ENCODE results near the gene CAMK1D. TPM values are rescaled to one million over a fixed set of nuclear protein-coding genes. Genes with fewer than 3 reads are reported as not detected.
"Not testable (repeated sequence)": the region's sequence is repeated elsewhere in the genome, so short reads cannot be mapped to it uniquely, and the experiment has no call there.

CAMK1D gene
- total RNA-seq, 1 experiment from 2014 or later, result 3.9 TPM

GRCh38 chr10:12807096-12807755, 457.9 kb downstream of the CAMK1D start:
- DNase-seq (ENCODE audit: low read depth), result no peak

DNA sequence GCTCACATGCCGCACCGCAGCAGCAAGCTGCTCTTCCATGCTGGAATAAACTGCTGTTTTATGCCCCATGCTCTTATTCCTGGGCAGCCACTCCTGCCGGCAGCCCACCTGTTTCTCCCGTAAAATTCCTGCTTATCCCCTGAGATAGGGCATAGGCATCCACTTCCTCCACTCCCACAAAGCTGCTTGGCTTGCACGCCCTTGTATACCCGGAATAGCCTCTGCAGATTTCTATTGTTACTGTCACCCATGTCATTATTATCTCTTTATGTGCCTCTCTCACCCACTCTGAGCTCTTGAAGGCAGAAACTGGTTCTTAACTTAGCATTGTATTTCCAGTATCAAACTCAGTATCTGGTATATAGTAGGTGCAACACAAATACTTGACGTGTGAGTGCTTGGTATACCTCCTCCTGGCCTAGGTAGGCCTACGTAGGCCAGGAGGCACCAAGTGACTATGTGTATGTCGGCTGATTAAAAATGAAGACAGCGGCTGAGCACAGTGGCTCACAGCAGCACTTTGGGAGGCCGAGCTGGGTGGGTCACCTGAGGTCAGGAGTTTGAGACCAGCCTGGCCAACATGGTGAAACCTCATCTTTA, 458.8 kb downstream of the CAMK1D start:
- DNase-seq (ENCODE audit: low read depth), result no peak

- not testable (repeated sequence) for DNase-seq (ENCODE audit: low read depth)
These were observed 460.7 kb downstream of the CAMK1D start for GRCh38 chr10:12810046-12810445.

GRCh38 chr10:12811826-12812225, 462.5 kb downstream of the CAMK1D start:
- DNase-seq (ENCODE audit: low read depth), result no peak

GRCh38 chr10:12812571-12812970, 463.2 kb downstream of the CAMK1D start:
- no peak for DNase-seq (ENCODE audit: low read depth)

DNA sequence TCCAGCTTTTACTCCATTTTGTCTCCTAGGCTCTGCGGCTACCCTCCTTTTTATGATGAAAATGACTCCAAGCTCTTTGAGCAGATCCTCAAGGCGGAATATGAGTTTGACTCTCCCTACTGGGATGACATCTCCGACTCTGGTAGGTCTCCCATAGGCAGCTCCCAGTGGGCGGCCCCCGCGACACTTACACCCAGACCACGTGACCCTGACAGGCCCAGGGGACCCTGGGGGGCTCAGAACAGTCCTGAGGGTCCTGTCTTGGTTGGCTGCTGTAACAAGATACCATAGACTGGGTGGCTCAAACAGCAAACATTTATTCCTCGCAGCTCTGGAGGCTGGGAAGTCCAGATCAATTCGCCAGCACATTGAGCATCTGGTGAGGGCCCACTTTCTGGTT, 464.8 kb downstream of the CAMK1D start:
- no peak for DNase-seq (ENCODE audit: low read depth)

- peak; percentile 46 for DNase-seq (ENCODE audit: low read depth)
These were observed 469.7 kb downstream of the CAMK1D start for GRCh38 chr10:12819071-12819470.

- DNase-seq (ENCODE audit: low read depth), result no peak
These were observed 470.3 kb downstream of the CAMK1D start for GRCh38 chr10:12819656-12820055.

- DNase-seq (ENCODE audit: low read depth), result no peak
These were observed 473.0 kb downstream of the CAMK1D start for GRCh38 chr10:12822126-12822892.

DNA sequence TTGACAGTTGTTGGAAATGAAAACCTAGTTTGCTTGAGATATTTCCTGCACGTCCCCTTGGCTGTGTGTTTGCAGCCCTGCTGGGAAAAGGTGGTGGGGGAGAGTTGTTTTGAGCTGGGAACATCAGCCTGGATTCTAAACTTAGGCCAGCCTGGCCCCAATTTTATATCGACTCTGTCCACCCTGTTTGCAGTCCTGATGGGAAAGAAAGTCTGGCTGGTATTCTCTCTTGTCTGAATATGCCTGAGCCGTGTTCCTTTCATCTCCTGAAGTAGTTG, 473.5 kb downstream of the CAMK1D start:
- no peak for DNase-seq (ENCODE audit: low read depth)

- DNase-seq (ENCODE audit: low read depth), result no peak
These were observed 474.0 kb downstream of the CAMK1D start for GRCh38 chr10:12823328-12823727.

DNA sequence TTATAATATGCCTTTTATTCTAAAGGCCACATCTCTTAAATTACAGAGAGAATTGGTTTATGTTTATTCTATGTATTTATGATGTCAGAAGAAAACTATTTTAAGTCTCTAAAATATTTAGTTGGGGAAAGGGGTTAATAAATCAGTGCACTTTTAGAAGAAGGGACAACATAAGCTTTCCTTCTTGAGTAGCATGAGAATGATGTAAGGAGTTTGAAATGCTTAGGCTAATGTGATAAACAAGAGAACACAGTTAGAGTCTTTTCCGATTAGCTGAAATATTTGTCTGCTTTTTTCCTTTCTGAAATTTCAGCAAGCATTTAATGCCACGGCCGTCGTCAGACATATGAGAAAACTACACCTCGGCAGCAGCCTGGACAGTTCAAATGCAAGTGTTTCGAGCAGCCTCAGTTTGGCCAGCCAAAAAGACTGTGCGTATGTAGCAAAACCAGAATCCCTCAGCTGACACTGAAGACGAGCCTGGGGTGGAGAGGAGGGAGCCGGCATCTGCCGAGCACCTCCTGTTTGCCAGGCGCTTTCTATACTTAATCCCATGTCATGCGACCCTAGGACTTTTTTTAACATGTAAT, 476.0 kb downstream of the CAMK1D start:
- no peak for DNase-seq (ENCODE audit: low read depth)

GRCh38 chr10:12826800-12827372, 477.5 kb downstream of the CAMK1D start:
- DNase-seq (ENCODE audit: low read depth), result no peak

DNA sequence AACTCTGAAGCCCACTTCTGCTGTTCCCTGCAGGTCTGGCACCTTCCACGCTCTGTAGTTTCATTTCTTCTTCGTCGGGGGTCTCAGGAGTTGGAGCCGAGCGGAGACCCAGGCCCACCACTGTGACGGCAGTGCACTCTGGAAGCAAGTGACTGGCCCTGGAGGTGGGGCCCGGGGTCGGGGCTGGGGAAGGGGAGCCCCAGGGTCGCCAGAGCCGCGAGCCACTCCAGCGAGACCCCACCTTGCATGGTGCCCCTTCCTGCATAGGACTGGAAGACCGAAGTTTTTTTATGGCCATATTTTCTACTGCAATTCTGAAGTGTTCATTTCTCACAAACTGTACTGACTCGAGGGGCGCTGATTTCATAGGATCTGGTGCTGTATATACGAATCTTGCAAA, 479.4 kb downstream of the CAMK1D start:
- DNase-seq (ENCODE audit: low read depth), result no peak

DNA sequence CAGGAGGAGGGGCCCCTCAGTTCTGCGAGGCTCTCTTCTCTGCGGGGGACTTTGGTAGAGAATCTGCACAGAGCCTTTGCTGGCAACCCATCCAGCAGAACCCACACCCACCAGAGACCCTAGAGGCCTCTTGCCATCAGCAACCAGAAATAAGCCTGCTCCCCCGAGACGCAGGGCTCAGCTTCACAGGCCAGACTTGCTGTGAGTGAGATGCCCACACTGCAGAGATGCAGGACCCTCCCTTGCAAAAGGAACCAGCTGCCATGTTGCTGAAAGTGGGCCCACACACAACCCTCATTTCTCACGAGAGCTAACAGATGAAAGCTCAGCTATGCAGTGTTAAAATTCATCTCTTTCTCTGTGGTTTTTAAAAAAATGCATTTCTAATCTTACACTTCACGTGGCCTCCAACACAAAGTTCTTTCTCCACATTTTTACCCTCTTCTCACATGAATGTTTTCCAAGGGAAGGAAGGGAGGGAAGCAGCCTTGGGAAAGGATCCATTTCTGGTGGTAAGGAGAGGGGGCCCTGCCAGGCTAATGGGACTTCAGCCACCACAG, 480.6 kb downstream of the CAMK1D start:
- no peak for DNase-seq (ENCODE audit: low read depth)

GRCh38 chr10:12832096-12832495, 482.7 kb downstream of the CAMK1D start:
- no peak for DNase-seq (ENCODE audit: low read depth)

DNA sequence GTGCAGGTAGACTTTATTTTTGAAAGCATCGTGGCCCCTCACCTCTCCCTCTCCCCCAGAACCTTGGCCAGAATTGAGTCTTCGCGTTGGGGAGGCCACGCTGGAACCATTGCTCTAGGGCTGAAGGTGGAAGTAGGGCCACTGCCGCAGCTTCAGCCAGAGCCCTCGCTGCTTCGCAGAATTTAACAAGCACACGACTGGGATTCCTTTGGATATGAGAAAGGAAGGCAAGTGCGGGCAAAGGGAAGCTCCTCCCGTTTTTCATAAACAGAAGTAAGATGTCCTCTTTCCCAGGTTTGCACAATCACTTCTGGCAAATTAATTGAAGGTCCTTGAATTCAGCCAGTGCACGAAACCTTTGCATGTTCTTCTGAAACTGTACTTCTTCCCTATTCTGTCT, 484.1 kb downstream of the CAMK1D start:
- DNase-seq (ENCODE audit: low read depth), result no peak

DNA sequence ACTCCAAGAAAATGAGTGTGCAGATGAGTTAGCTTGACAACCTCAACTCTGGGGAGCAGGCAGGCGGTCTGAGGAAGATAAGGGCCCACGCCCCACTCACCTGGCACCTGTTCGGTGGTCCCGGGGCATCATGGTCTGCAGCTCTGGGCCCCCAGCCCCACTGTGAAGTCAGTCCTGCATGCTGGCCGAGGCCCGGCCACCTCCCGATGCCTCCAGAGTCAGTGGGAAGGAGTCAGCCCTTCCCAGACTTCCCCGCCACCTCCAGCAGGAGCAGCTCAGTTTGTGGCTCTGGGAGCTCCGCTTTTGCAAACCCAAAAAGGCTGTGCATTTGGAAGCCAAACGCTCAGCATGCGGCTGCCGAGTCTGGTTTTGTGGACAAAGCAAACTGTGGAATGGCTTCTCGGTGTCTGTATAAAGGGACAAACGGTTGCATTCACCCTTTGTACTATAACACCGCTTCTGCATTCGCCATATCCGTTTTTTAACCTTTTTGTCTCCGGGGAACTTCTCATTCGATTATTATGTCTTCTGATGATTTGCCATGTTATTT, 484.8 kb downstream of the CAMK1D start:
- DNase-seq (ENCODE audit: low read depth), result no peak

GRCh38 chr10:12834721-12835120, 485.4 kb downstream of the CAMK1D start:
- DNase-seq (ENCODE audit: low read depth), result no peak

- peak; percentile 73 for DNase-seq (ENCODE audit: low read depth)
These were observed 486.4 kb downstream of the CAMK1D start for GRCh38 chr10:12835709-12836108.

DNA sequence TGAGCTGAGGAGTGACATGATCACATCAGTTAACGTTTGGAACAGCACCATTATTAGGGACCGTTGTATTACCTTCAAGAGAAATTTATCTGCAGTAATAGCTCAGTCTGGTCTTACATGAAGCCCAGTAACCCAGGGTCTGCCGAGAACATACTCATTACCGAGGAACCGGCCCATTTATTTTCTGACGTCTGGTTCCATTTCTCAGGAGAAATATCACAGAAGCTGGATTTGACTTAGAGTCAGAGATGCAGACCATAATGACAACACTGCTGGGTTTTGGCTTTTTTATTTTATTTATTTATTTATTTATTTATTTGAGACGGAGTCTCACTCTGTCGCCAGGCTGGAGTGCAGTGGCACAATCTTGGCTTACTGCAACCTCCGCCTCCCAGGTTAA, 489.0 kb downstream of the CAMK1D start:
- no peak for DNase-seq (ENCODE audit: low read depth)

Measured in HT1080 (cell line).